ENCODE measurements around the gene TMEM203. TPM values are rescaled to one million over a fixed set of nuclear protein-coding genes. Genes with fewer than 3 reads are reported as not detected.

TMEM203 gene
- total RNA-seq, 4 donors from 2014 or later = 29.7 to 47.3 (median 38.4) TPM

GRCh38 chr9:137226338-137227053 is 21.0 kb upstream of the TMEM203 start:
- H3K27ac ChIP-seq = peak overlapping the region; percentile 67 to 87 (median 85)
- H3K9me3 ChIP-seq = no peaks in the 10 kb centered on the region
- H3K4me1 ChIP-seq = peaks cover 31 to 44% of the 10 kb centered on the region in 2 donors
- intact Hi-C loops (cut with DNase I) = loop anchor here (5.0 kb wide), 1 partner anchor 39 kb away; the partner anchor contains the start of genes ANAPC2 and SSNA1
- no peak for DNase-seq
- H3K4me3 ChIP-seq (replicated peaks in 1 of 3) = no peak overlapping the region
- TF ChIP-seq, protein P1, sequence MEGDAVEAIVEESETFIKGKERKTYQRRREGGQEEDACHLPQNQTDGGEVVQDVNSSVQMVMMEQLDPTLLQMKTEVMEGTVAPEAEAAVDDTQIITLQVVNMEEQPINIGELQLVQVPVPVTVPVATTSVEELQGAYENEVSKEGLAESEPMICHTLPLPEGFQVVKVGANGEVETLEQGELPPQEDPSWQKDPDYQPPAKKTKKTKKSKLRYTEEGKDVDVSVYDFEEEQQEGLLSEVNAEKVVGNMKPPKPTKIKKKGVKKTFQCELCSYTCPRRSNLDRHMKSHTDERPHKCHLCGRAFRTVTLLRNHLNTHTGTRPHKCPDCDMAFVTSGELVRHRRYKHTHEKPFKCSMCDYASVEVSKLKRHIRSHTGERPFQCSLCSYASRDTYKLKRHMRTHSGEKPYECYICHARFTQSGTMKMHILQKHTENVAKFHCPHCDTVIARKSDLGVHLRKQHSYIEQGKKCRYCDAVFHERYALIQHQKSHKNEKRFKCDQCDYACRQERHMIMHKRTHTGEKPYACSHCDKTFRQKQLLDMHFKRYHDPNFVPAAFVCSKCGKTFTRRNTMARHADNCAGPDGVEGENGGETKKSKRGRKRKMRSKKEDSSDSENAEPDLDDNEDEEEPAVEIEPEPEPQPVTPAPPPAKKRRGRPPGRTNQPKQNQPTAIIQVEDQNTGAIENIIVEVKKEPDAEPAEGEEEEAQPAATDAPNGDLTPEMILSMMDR (IDR thresholded peaks at IDR 0.05) = no peak
- no peak for TF ChIP-seq POLR2A (IDR thresholded peaks at IDR 0.05)
- H3K27me3 ChIP-seq = no peaks in the 10 kb centered on the region
- no peaks in the 10 kb centered on the region for H3K36me3 ChIP-seq
- 63 to 73% methylated on average over 14 to 15 of the region's 18 CpGs for WGBS, 2 donors

DNA sequence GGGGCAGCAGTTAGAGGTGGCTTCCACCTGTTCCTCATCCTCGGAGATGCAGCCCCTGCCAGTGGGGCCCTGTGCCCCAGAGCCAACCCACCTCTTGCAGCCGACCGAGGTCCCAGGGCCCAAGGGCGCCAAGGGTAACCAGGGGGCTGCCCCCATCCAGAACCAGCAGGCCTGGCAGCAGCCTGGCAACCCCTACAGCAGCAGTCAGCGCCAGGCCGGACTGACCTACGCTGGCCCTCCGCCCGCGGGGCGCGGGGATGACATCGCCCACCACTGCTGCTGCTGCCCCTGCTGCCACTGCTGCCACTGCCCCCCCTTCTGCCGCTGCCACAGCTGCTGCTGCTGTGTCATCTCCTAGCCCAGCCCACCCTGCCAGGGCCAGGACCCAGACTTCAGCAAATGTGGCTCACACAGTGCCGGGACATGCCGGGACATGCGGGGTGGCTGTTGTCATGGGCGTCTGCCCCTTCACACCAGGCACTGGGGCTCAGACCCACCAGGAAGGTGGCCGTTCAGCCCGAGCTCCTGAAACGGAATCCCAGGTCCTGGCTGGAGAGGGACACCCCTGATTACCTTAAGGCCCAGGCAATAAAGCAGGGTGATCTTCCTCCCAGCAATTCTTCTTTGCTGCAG is 20.4 kb upstream of the TMEM203 start:
- TF ChIP-seq POLR2A (IDR thresholded peaks at IDR 0.05) = no peak
- TF ChIP-seq, protein P1 (IDR thresholded peaks at IDR 0.05) = no peak
- Histone ChIP-seq H3K36me3 (no peaks in the 10 kb centered on the region), H3K4me3 (replicated peaks in 1 of 3) (no peak overlapping the region), H3K27me3 (no peaks in the 10 kb centered on the region), H3K9me3 (no peaks in the 10 kb centered on the region), H3K4me1 (peaks cover 31 to 47% of the 10 kb centered on the region in 2 donors), H3K27ac (peak overlapping the region in 1 of 3 donors; percentile 87)
- no peak for DNase-seq
- WGBS, 2 donors = 85 to 89% methylated on average over 4 to 16 of the region's 21 CpGs
- intact Hi-C loops (cut with DNase I) = loop anchor here (5.0 kb wide), 1 partner anchor 39 kb away; the partner anchor contains the start of genes ANAPC2 and SSNA1

DNA sequence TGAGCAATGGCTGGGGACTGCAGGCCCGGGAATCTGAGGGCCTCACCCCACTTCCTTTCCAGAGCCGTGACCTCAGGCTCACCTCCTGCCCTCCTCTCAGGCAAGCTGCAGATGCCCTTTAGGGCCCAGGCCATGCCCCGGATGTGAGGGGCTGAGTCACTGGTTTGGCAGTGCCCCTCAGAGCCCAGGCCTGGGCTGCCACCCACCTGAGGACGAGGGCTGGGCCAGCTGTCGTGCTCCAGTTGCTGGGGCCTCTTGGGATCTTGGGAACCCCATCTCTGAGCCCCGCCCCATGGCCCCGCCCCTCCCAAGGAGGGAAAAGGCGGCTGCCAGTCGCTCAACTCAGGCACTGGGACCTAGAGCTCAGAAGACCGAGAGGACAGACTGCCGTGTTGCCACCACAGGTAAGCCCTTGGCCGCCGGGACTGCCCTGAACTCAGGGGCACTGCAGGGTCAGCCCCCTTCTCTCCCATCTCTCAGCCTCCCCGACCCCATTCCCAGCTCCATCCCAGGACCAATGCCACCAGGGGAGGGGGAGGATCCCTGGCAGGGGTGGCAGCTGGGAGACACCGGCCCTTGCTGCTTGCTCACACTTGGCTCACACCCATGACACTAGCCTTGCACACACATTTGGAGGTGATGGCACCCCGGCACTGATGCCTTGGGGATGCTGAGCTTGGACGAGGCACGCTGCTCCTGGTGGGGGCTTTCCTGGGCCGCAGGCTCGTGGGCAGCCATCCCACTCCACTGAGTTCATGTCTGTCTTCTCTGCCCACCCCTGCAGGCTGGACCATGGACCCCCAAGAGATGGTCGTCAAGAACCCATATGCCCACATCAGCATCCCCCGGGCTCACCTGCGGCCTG is 19.6 kb upstream of the TMEM203 start, which contains the start of gene CYSRT1:
CYSRT1 (plus strand) TSS at position 345 of the 865 bp plus-strand sequence; CDS start at position 793, 448 bp downstream.
- no peak for TF ChIP-seq POLR2A (IDR thresholded peaks at IDR 0.05)
- TF ChIP-seq, protein P1 (IDR thresholded peaks at IDR 0.05) = no peak
- Histone ChIP-seq H3K9me3 (no peaks in the 10 kb centered on the region), H3K4me3 (replicated peaks in 1 of 3) (peak within 1 kb of the TSS in 2 of 3 donors; percentile 21 to 78), H3K36me3 (no peaks in the 10 kb centered on the region), H3K4me1 (peaks cover 31 to 47% of the 10 kb centered on the region in 2 donors), H3K27me3 (no peaks in the 10 kb centered on the region), H3K27ac (peak within 1 kb of the TSS in 1 of 3 donors; percentile 87)
- WGBS, 2 donors = 46 to 82% methylated on average over 7 to 8 of the region's 23 CpGs
- no peak for DNase-seq
- intact Hi-C loops (cut with DNase I) = loop anchor here (5.0 kb wide), 1 partner anchor 38 kb away; the partner anchor contains the start of genes ANAPC2 and SSNA1

DNA sequence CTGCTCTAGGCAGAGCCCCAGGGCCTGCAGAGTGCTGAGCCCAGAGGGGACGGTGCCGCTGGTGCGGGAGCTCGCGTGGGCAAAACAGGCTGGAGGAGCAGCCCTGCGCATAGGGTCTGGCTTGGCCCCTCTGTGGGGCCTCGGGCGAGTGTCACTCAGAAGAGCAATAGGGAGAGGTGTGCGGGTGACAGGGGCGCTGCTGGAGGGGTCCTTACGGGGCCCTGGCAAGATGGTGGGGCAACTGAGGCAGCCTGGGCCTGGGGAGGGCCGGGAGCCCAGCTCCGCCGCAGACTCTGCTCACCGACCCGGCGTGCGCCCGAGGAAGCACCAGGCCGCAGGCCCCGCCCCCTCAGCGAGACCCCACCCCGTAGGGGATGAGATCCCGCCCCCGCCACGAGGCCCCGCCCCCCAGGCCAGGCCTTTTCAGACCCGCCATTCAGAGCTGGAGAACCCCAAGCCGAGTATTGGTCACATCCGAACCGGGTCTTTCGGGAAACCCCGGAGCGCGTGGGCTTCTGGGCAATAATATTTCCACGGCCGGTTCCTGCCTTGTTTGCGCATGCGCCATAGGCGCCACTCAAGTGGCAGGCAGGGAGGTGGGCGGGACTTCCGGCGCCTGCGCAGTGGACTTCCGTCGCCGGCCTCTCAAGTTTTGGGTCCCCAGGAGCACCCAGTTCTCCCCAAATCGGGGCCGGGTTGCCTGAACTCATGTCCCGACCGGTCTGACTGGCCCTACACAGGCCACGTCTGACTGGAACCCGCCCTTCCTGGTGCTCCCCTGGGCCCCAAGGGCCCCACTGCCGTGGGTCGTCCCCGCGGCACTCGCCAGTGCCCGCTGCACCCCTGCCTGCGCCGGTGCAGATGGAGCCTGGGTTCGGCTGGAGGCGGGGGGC is 17.9 kb upstream of the TMEM203 start:
- peak overlapping the region; percentile 39 to 78 (median 53) for H3K4me3 ChIP-seq (replicated peaks in 1 of 3)
- intact Hi-C loops (cut with DNase I) = no loop called here
- 2 to 3% methylated on average over 25 to 32 of the region's 63 CpGs for WGBS, 2 donors
- DNase-seq = peak; percentile 97
- TF ChIP-seq, protein P1 (IDR thresholded peaks at IDR 0.05) = no peak
- peak in 1 of 2 donors; percentile 65 for TF ChIP-seq POLR2A (IDR thresholded peaks at IDR 0.05)
- H3K4me1 ChIP-seq = peaks cover 31 to 47% of the 10 kb centered on the region in 2 donors
- H3K36me3 ChIP-seq = no peaks in the 10 kb centered on the region
- no peaks in the 10 kb centered on the region for H3K9me3 ChIP-seq
- no peaks in the 10 kb centered on the region for H3K27me3 ChIP-seq
- peak overlapping the region; percentile 77 to 87 (median 86) for H3K27ac ChIP-seq

Data from thyroid gland (tissue), 4 donors.